Sigmoid colon (tissue), 4 donors: ENCODE results near the gene SUPT6H.

Experiments
- CTCF ChIP-seq, 4 experiments: fragments of 450-650 bp in 3 of 4; fragments of 200-600 bp in 1 of 4; IDR thresholded peaks; one replicate each; pipeline ENCODE4 v1.5.1; 2016 to 2019; ENCODE audit warnings: antibody characterized with exemption in 4 of 4, mild to moderate bottlenecking in 3 of 4, moderate library complexity in 2 of 4
- EP300 ChIP-seq, 4 donors: sonication (generic); formaldehyde crosslinking; IDR thresholded peaks; one replicate each; pipeline ENCODE4 v1.6.1; 2017; ENCODE audit warnings: antibody characterized with exemption in 4 of 4
- POLR2AphosphoS5 ChIP-seq, 4 donors: sonication (generic); formaldehyde crosslinking; IDR thresholded peaks; one replicate each; pipeline ENCODE4 v1.6.1; 2017; ENCODE audit warnings: antibody characterized with exemption in 4 of 4

- TF ChIP-seq EP300 (IDR thresholded peaks at IDR 0.05) (no peak), CTCF (IDR thresholded peaks at IDR 0.05) (no peak), POLR2AphosphoS5 (IDR thresholded peaks at IDR 0.05) (no peak)
Observed at GRCh38 chr17:28700830-28701492, 39.0 kb downstream of the SUPT6H start.
